PFSK-1 (cell line): ENCODE measurements around the gene ANO6.

ENCODE experiments used
- FOXP2 ChIP-seq: optimal IDR thresholded peaks from 2 replicates; pipeline ENCODE3; 2011; ENCODE audit warnings: borderline replicate concordance, control low read depth, inconsistent platforms; ENCODE audit not compliant: insufficient read depth; ENCODE audit errors: extremely low read length, extremely low read depth
- POLR2AphosphoS5 ChIP-seq: IDR thresholded peaks from 2 replicates; pipeline ENCODE4 v1.6.1; 2012; ENCODE audit warnings: low read depth, mild to moderate bottlenecking, control low read depth, low read length, moderate library complexity
- REST ChIP-seq, 2 experiments: IDR thresholded peaks; 2 replicates each; pipeline versions ENCODE4 v1.6.1 to v1.8.0; 2011 to 2012; ENCODE audit warnings: low read depth in 2 of 2, low read length in 2 of 2, control low read depth in 1 of 2, inconsistent platforms in 1 of 2, mild to moderate bottlenecking in 1 of 2, moderate library complexity in 1 of 2; ENCODE audit not compliant: insufficient read depth in 1 of 2
- SIN3A ChIP-seq: IDR thresholded peaks from 2 replicates; pipeline ENCODE4 v1.6.1; 2012; ENCODE audit warnings: mild to moderate bottlenecking, low read length, moderate library complexity, borderline replicate concordance; ENCODE audit not compliant: insufficient read depth
- TAF1 ChIP-seq: IDR thresholded peaks from 2 replicates; pipeline ENCODE4 v1.6.1; 2012; ENCODE audit warnings: low read length, control low read depth, borderline replicate concordance; ENCODE audit not compliant: insufficient read depth

GRCh38 chr12:45418520-45418919 is 202.6 kb downstream of the ANO6 start:
- TF ChIP-seq SIN3A (no peak), POLR2AphosphoS5 (no peak), TAF1 (no peak), REST (IDR thresholded peaks at IDR 0.05; ENCODE audit: insufficient read depth in 1 of 2, low read depth in 2 of 2, low read length in 2 of 2) (no peak), FOXP2 (no peak)
